Activated CD4-positive, alpha-beta T cell treated with anti-CD3 and anti-CD28 coated beads, Interleukin-2, amount 10 ng/mL, durations not matched to agents 7 days and 5 days (primary cell): Measurements from ENCODE around the gene CEP128. TPM values are rescaled to one million over a fixed set of nuclear protein-coding genes. Genes with fewer than 3 reads are reported as not detected.

Source experiments
- CTCF ChIA-PET: fragments of 350-600 bp; sonication (Branson Sonifier 250); formaldehyde crosslinking; loops from one replicate; lab custom pipeline; 2021; ENCODE audit warnings: antibody characterized with exemption; lab: Charles Lee
- POLR2A ChIA-PET: fragments of 350-600 bp; sonication (Branson Sonifier 250); formaldehyde crosslinking; loops from one replicate; lab custom pipeline; 2021; ENCODE audit warnings: antibody characterized with exemption; lab: Charles Lee
- DNase-seq: peaks from one replicate; pipeline ENCODE4 v3.0.0-alpha.2; 2020
- H3K27ac Mint-ChIP-seq: one replicate; pipeline ENCODE4 v1.8.0; 2021; ENCODE audit warnings: mild to moderate bottlenecking, moderate library complexity, mixed read lengths
- H3K27me3 Mint-ChIP-seq: one replicate; pipeline ENCODE4 v1.8.0; 2021; ENCODE audit warnings: mixed read lengths
- H3K36me3 Mint-ChIP-seq: one replicate; pipeline ENCODE4 v1.8.0; 2021; ENCODE audit warnings: low read depth, mixed read lengths
- H3K4me1 Mint-ChIP-seq: one replicate; pipeline ENCODE4 v1.8.0; 2021; ENCODE audit warnings: mixed read lengths
- H3K4me3 Mint-ChIP-seq: one replicate; pipeline ENCODE4 v1.8.0; 2021; ENCODE audit warnings: mild to moderate bottlenecking, moderate library complexity, mixed read lengths
- H3K9me3 Mint-ChIP-seq: one replicate; pipeline ENCODE4 v1.8.0; 2021; ENCODE audit warnings: mixed read lengths
- total RNA-seq, 2 experiments: library from RNA; stranded (reverse); gene quantifications; one replicate each; pipeline ENCODE4 v1.2.3, GENCODE V29; 2021

CEP128 gene
- total RNA-seq, 2 experiments from 2014 or later, result 27.4 to 35.8 TPM

DNA sequence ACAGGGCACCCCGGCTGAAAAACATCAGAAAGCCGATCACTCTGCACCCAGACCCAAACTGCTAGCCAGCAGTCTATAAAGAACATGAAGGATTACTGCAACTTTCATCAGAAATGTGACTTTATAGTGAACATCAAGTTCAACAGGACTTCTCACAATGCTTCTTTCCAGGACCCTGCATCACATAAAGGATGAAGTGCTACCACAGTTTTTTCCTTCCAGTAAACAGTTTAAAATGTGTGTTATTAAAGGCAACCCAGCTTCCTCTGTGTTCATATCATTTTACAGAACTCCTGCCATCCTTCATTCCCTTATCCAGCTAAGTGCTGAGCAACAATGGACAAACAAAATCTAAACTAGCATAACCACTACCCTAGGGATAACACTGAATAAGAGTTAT, 449.9 kb downstream of the CEP128 start:
- no peak for DNase-seq
- Mint-ChIP-seq H3K4me3 (no peak overlapping the region), H3K4me1 (peaks cover 10% of the 10 kb centered on the region), H3K27me3 (no peaks in the 10 kb centered on the region), H3K9me3 (no peaks in the 10 kb centered on the region), H3K27ac (no peak overlapping the region), H3K36me3 (peaks cover 2% of the 10 kb centered on the region)
- ChIA-PET POLR2A (no interaction called here), CTCF (no interaction called here)

DNA sequence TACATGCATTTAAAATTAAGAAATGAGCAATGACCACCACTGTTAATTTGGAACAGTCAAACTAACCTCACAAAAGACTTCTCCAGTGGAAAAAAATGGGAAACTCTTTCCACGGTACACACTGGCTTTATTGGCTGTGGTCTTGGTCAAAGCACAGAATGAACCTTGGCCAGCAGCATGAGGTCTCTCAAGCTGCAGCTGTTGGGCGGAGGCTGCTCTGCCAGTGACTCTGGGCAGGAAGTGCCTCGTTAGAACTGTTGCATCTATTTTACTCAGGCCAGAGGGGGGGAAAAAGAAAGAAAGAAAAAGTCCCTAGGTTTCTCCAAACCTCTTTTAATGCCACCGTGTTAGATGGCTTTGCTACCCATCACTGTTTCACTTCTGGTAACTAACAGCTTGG, 450.4 kb downstream of the CEP128 start:
- CTCF ChIA-PET, result no interaction called here
- H3K9me3 Mint-ChIP-seq, result no peaks in the 10 kb centered on the region
- H3K27ac Mint-ChIP-seq, result no peak overlapping the region

GRCh38 chr14:80489513-80489912, 452.0 kb downstream of the CEP128 start:
- ChIA-PET CTCF (no interaction called here), POLR2A (no interaction called here)
- H3K27me3 Mint-ChIP-seq, result no peaks in the 10 kb centered on the region
- peaks cover 10% of the 10 kb centered on the region for H3K4me1 Mint-ChIP-seq
- DNase-seq, result no peak
- H3K4me3 Mint-ChIP-seq, result no peak overlapping the region
- no peak overlapping the region for H3K27ac Mint-ChIP-seq
- peaks cover 2% of the 10 kb centered on the region for H3K36me3 Mint-ChIP-seq
- H3K9me3 Mint-ChIP-seq, result no peaks in the 10 kb centered on the region

More for the DNA sequence above, 450.4 kb downstream of the CEP128 start:
- Mint-ChIP-seq H3K4me3 (no peak overlapping the region), H3K27me3 (no peaks in the 10 kb centered on the region), H3K36me3 (peaks cover 2% of the 10 kb centered on the region), H3K4me1 (peaks cover 10% of the 10 kb centered on the region)
- DNase-seq, result no peak
- POLR2A ChIA-PET, result no interaction called here

DNA sequence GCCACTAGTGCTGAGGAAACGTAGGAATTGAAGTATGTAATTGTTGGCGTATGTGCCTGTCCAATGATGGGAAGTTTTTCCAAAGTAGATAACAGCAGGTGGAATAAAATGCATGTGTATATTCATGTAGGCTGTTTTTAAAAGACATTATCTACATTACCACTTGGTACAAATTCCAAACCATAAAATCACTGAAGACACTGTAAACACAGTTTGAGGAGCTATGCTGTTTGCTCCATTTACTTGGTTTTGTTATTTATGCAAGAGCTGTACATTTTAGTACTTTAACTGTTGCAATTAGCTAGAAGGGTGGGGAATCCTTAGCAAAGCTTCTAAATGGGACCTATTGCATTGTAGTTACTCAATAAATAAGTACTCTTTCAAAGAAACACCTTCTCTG, 455.8 kb downstream of the CEP128 start:
- no peak for DNase-seq
- peaks cover 2% of the 10 kb centered on the region for H3K36me3 Mint-ChIP-seq
- ChIA-PET POLR2A (no interaction called here), CTCF (no interaction called here)
- no peaks in the 10 kb centered on the region for H3K27me3 Mint-ChIP-seq
- no peaks in the 10 kb centered on the region for H3K9me3 Mint-ChIP-seq
- no peak overlapping the region for H3K4me3 Mint-ChIP-seq
- no peak overlapping the region for H3K27ac Mint-ChIP-seq
- no peaks in the 10 kb centered on the region for H3K4me1 Mint-ChIP-seq

- H3K27me3 Mint-ChIP-seq, result no peaks in the 10 kb centered on the region
- peaks cover 2% of the 10 kb centered on the region for H3K36me3 Mint-ChIP-seq
- ChIA-PET POLR2A (no interaction called here), CTCF (interaction anchor here (0.7 kb wide), 1 partner anchor 174 kb away, joined by 3 read pairs; no protein-coding TSS in a partner anchor)
- H3K4me3 Mint-ChIP-seq, result no peak overlapping the region
- no peak overlapping the region for H3K27ac Mint-ChIP-seq
- H3K9me3 Mint-ChIP-seq, result no peaks in the 10 kb centered on the region
- DNase-seq, result no peak
- H3K4me1 Mint-ChIP-seq, result no peaks in the 10 kb centered on the region
These were observed 458.2 kb downstream of the CEP128 start for GRCh38 chr14:80483331-80483730.

DNA sequence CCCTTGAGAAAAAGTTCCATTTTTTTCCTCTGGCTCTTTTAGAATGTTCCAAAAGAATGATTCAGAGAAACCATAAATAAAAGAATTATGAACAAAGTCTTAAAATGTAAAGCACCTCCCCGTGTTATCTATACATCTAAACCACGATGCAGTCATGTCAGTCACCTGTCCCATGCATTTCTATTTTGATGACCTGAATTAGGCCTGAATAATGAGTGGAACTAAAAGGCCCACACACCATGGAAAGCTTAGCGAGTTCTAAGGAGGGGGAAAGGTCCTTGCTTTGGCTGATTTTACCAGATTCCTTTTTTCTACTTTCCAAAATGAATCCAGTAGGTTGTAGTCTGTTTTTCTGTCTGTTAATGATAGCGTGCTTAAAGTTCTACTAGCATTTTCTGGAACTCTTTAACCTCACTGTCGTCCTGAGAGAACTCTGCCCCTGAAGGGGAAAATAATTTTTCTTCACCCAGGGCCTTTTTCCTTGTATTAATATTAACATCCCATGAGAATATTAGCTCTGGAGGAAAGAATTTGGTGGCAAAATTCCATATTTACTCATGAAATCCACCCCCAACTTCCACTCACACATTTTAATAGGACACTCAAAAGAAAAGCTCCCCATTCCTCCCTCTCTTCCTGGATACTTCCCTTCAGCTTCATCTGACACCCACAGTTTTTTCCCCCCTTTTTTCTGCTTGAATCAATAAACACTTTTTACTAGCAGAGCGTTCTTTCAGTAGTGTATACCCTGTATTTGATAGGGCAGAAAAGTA, 464.0 kb downstream of the CEP128 start:
- ChIA-PET POLR2A (no interaction called here), CTCF (no interaction called here)
- Mint-ChIP-seq H3K9me3 (peaks cover 12% of the 10 kb centered on the region), H3K4me1 (no peaks in the 10 kb centered on the region), H3K27me3 (no peaks in the 10 kb centered on the region), H3K4me3 (no peak overlapping the region), H3K36me3 (peaks cover 2% of the 10 kb centered on the region), H3K27ac (no peak overlapping the region)
- no peak for DNase-seq

DNA sequence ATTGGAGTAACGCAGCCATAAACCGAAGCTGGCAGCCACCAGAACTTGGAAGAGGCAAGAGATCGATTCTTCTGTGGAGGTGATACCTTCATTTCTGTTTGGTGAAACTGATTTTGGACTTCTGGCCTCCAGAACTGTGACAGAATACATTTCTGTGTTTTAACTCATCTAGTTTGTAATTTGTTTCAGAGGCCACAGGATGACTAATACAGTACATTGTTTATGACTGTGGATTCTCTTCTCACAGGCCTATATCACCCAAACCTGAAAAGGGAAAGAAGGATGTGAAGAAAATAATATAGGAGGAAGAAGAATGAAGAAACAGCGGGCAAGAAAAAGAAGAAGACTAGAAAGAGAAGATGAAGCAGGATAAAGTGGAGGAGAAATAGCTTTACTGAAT, 466.5 kb downstream of the CEP128 start:
- Mint-ChIP-seq H3K36me3 (peaks cover 2% of the 10 kb centered on the region), H3K4me3 (no peak overlapping the region), H3K4me1 (no peaks in the 10 kb centered on the region), H3K9me3 (peaks cover 16% of the 10 kb centered on the region), H3K27me3 (no peaks in the 10 kb centered on the region), H3K27ac (no peak overlapping the region)
- POLR2A ChIA-PET, result no interaction called here
- CTCF ChIA-PET, result no interaction called here
- DNase-seq, result no peak

DNA sequence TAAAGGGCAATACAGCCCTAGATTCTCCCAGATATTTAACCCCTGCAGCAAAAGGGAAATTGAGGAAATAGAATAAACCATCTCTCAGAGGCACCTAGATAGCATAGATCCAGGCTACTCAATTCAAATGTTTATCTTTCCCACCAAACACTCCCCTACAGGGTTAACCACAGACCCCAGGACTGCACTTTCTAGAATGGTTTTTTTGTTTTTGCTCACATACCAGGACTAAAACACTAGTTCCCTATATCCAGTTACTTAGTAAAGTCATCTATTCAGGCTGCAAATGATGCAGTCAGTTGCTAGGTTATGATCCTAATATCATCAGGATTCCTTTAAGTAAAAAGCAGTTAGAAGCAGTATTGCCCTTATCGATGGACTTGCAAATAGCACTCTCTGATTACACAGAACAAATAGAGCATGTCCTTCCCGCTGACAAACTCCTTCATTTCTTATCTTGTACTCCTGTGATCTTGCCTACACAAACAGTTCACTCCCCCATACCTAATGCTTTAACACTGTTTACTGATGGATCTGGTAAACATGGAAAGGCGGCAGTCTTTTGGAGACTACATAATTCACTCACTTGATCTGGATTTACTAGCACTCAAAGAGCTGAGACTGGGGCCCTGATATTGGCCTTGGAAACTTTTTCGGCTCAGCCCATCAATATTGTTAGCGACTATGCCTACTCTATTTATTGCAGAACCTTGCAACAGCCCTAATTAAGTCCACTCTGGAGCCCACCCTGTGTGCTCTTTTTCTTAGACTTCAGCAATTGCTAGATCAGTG, 473.0 kb downstream of the CEP128 start:
- Mint-ChIP-seq H3K4me1 (no peaks in the 10 kb centered on the region), H3K36me3 (no peaks in the 10 kb centered on the region), H3K27me3 (no peaks in the 10 kb centered on the region), H3K4me3 (no peak overlapping the region), H3K9me3 (peaks cover 7% of the 10 kb centered on the region), H3K27ac (no peak overlapping the region)
- ChIA-PET CTCF (no interaction called here), POLR2A (no interaction called here)
- no peak for DNase-seq

DNA sequence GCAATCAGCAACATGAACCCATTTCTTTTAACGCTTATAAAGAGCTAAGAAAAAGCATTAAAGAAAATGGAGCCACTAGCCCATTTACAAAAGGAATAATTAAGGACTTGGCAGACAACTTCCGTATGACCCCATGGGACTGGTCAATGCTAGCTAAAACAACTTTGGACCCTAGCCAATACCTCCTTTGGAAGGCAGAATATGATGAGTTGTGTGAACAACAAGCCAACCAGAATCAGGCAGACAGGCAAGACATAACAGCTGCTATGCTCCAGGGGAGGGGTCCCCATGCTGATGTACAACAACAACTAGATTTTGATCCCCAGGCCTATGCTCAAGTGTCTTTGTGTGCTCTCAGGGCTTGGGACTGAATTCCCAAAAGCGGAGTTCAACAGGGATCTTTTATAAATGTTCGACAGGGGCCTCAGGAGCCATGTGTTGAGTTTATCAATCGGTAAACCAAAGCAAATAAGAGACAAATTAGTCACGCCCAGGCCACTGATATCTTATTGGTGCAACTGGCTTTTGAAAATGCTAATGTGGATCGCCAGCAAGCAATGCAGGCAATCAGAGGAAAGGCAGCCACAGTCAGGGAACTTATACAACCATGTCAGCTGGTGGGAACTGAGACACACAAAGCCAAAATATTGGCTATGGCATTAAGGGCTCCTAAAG, 475.9 kb downstream of the CEP128 start:
- Mint-ChIP-seq H3K36me3 (no peaks in the 10 kb centered on the region), H3K4me3 (no peak overlapping the region)
- CTCF ChIA-PET, result no interaction called here

GRCh38 chr14:80464531-80465149, 476.9 kb downstream of the CEP128 start:
- Mint-ChIP-seq H3K27me3 (no peaks in the 10 kb centered on the region), H3K4me3 (no peak overlapping the region), H3K9me3 (no peaks in the 10 kb centered on the region), H3K27ac (no peak overlapping the region), H3K4me1 (no peaks in the 10 kb centered on the region), H3K36me3 (no peaks in the 10 kb centered on the region)
- CTCF ChIA-PET, result no interaction called here
- no peak for DNase-seq
- POLR2A ChIA-PET, result no interaction called here

More for the DNA sequence above, 475.9 kb downstream of the CEP128 start:
- no peak for DNase-seq
- POLR2A ChIA-PET, result no interaction called here
- Mint-ChIP-seq H3K27me3 (no peaks in the 10 kb centered on the region), H3K4me1 (no peaks in the 10 kb centered on the region), H3K9me3 (no peaks in the 10 kb centered on the region), H3K27ac (no peak overlapping the region)

DNA sequence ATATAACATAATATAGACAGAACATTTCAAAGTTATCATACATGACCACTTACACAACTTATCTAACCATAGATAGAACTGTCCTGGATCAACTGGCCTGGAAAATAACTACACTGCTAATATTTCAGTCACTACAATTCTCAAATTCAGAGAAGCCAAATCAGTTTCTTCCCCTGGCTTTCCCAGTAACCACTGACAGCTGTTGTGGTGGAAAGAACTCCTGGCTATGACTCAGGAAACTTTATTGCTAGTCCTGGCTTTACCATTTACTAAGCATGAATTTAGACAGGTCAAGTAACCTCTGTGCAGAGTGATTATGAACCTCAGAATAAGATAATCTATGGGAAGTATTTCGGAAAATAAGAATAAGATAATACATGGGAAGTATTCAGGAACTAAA, 485.3 kb downstream of the CEP128 start:
- POLR2A ChIA-PET, result no interaction called here
- Mint-ChIP-seq H3K36me3 (no peaks in the 10 kb centered on the region), H3K27ac (no peak overlapping the region), H3K4me3 (no peak overlapping the region), H3K9me3 (peaks cover 11% of the 10 kb centered on the region), H3K4me1 (no peaks in the 10 kb centered on the region), H3K27me3 (no peaks in the 10 kb centered on the region)
- DNase-seq, result no peak
- CTCF ChIA-PET, result no interaction called here

GRCh38 chr14:80455031-80455430, 486.5 kb downstream of the CEP128 start:
- Mint-ChIP-seq H3K27ac (no peak overlapping the region), H3K27me3 (no peaks in the 10 kb centered on the region), H3K9me3 (peaks cover 15% of the 10 kb centered on the region), H3K4me1 (no peaks in the 10 kb centered on the region), H3K36me3 (no peaks in the 10 kb centered on the region), H3K4me3 (no peak overlapping the region)
- ChIA-PET CTCF (no interaction called here), POLR2A (no interaction called here)
- no peak for DNase-seq
